Left lobe of liver (tissue), 2 donors: ENCODE results near the gene CAMP. TPM values are rescaled to one million over a fixed set of nuclear protein-coding genes. Genes with fewer than 3 reads are reported as not detected.
A peak's percentile ranks its signal among the peaks of the same experiment; 100 is the strongest.
"Not testable (repeated sequence)": the region's sequence is repeated elsewhere in the genome, so short reads cannot be mapped to it uniquely, and the experiment has no call there.

Experiments used
- ATAC-seq: fragments of 200-7000 bp; cut with Tn5 transposase; one replicate; pipeline ENCODE4 v1.9.1; 2020; ENCODE audit warnings: mild to moderate bottlenecking, moderate library complexity
- DNase-seq: peaks from one replicate; pipeline ENCODE4 v3.0.0-alpha.2; 2020; ENCODE audit warnings: low spot score
- total RNA-seq: library from RNA; stranded (reverse); gene quantifications from one replicate; pipeline ENCODE4 v1.2.1, GENCODE V29; 2021
- donor health status: DM: no; HTN: no; CAD: no; lungs with moderate emphysema.
- donor health status: DM: no; HTN: yes; CAD: no.

CAMP gene
- 0.40 TPM for total RNA-seq

GRCh38 chr3:48222616-48223513 is at the start of gene CAMP:
TSS of gene CAMP (plus strand) at chr3:48223495. CDS start at chr3:48223512, 17 bp downstream.
- DNase-seq, result peak; percentile 59
- ATAC-seq, result peak; percentile 43

GRCh38 chr3:48178072-48178471 is 45.2 kb upstream of the CAMP start:
- DNase-seq, result no peak
- no peak for ATAC-seq

- ATAC-seq (no peak), DNase-seq (no peak)
Measured at GRCh38 chr3:48180021-48180420, 43.3 kb upstream of the CAMP start.

GRCh38 chr3:48180531-48181253 is 42.6 kb upstream of the CAMP start:
- ATAC-seq (no peak), DNase-seq (no peak)

GRCh38 chr3:48184299-48184698 is 39.0 kb upstream of the CAMP start:
- ATAC-seq, result no peak
- DNase-seq, result no peak

- DNase-seq, result no peak
- no peak for ATAC-seq
Measured at GRCh38 chr3:48185129-48185528, 38.2 kb upstream of the CAMP start.

GRCh38 chr3:48186631-48187300 is 36.5 kb upstream of the CAMP start:
- no peak for DNase-seq
- no peak for ATAC-seq

- ATAC-seq, result no peak
- DNase-seq, result no peak
Measured at GRCh38 chr3:48187301-48187578, 36.1 kb upstream of the CAMP start.

GRCh38 chr3:48187579-48188265 is 35.6 kb upstream of the CAMP start:
- peak; percentile 72 for ATAC-seq

GRCh38 chr3:48188266-48189201 is 34.8 kb upstream of the CAMP start, which contains the start of gene CDC25A:
TSS of gene CDC25A (minus strand) at chr3:48188417. CDS start at chr3:48187947, 470 bp downstream.
- ATAC-seq, result peak; percentile 96
- DNase-seq, result peak; percentile 98

More at GRCh38 chr3:48187579-48188265, 35.6 kb upstream of the CAMP start:
- no peak for DNase-seq

GRCh38 chr3:48189321-48189720 is 34.0 kb upstream of the CAMP start:
- no peak for DNase-seq

GRCh38 chr3:48190911-48191310 is 32.4 kb upstream of the CAMP start:
- DNase-seq, result no peak

More at GRCh38 chr3:48189321-48189720, 34.0 kb upstream of the CAMP start:
- no peak for ATAC-seq

GRCh38 chr3:48194446-48195071 is 28.7 kb upstream of the CAMP start:
- ATAC-seq (peak; percentile 94), DNase-seq (peak; percentile 55)

More at GRCh38 chr3:48190911-48191310, 32.4 kb upstream of the CAMP start:
- no peak for ATAC-seq

GRCh38 chr3:48196611-48197010 is 26.7 kb upstream of the CAMP start:
- no peak for ATAC-seq
- no peak for DNase-seq

- no peak for DNase-seq
- no peak for ATAC-seq
Measured at GRCh38 chr3:48199117-48199516, 24.2 kb upstream of the CAMP start.

GRCh38 chr3:48202632-48203031 is 20.7 kb upstream of the CAMP start:
- ATAC-seq (no peak), DNase-seq (no peak)

GRCh38 chr3:48208076-48208475 is 15.2 kb upstream of the CAMP start:
- ATAC-seq (no peak), DNase-seq (no peak)

- no peak for DNase-seq
Measured at GRCh38 chr3:48209445-48209844, 13.8 kb upstream of the CAMP start.

GRCh38 chr3:48210534-48210933 is 12.8 kb upstream of the CAMP start:
- not testable (repeated sequence) for DNase-seq, ATAC-seq

More at GRCh38 chr3:48209445-48209844, 13.8 kb upstream of the CAMP start:
- no peak for ATAC-seq
